Fibroblast of lung (primary cell): ENCODE results near the gene METTL5.
"Not testable (repeated sequence)": the region's sequence is repeated elsewhere in the genome, so short reads cannot be mapped to it uniquely, and the experiment has no call there.

Experiments used
- EZH2 ChIP-seq: IDR thresholded peaks from 2 replicates; pipeline ENCODE4 v1.5.1; 2012; ENCODE audit warnings: low read length, control low read depth, mild to moderate bottlenecking; ENCODE audit errors: missing control alignments
- TF ChIP-seq, protein P1 (sequence below), 2 donors: IDR thresholded peaks in 1 of 2; conservative IDR thresholded peaks in 1 of 2; 1 replicate in 1 of 2; 2 replicates in 1 of 2; pipeline ENCODE4 v1.5.1; 2011 to 2012; ENCODE audit warnings: low read length in 2 of 2, control low read depth in 1 of 2, inconsistent platforms in 1 of 2, low read depth in 1 of 2, mild to moderate bottlenecking in 1 of 2

GRCh38 chr2:169816961-169817360 is 7.7 kb downstream of the METTL5 start:
- TF ChIP-seq, protein P1, sequence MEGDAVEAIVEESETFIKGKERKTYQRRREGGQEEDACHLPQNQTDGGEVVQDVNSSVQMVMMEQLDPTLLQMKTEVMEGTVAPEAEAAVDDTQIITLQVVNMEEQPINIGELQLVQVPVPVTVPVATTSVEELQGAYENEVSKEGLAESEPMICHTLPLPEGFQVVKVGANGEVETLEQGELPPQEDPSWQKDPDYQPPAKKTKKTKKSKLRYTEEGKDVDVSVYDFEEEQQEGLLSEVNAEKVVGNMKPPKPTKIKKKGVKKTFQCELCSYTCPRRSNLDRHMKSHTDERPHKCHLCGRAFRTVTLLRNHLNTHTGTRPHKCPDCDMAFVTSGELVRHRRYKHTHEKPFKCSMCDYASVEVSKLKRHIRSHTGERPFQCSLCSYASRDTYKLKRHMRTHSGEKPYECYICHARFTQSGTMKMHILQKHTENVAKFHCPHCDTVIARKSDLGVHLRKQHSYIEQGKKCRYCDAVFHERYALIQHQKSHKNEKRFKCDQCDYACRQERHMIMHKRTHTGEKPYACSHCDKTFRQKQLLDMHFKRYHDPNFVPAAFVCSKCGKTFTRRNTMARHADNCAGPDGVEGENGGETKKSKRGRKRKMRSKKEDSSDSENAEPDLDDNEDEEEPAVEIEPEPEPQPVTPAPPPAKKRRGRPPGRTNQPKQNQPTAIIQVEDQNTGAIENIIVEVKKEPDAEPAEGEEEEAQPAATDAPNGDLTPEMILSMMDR (conservative IDR thresholded peaks at IDR 0.05 in 1 of 2, IDR thresholded peaks at IDR 0.05 in 1 of 2; ENCODE audit: low read depth in 1 of 2, low read length in 2 of 2) = not testable (repeated sequence)
- not testable (repeated sequence) for TF ChIP-seq EZH2
